ENCODE results near the gene AADACL4. TPM values are rescaled to one million over a fixed set of nuclear protein-coding genes. Genes with fewer than 3 reads are reported as not detected.

AADACL4 gene
- total and polyA plus RNA-seq, 9 of the 15 experiments (the other 6 are each of a cell fraction or from before 2014, with no cell fraction given), result not detected

DNA sequence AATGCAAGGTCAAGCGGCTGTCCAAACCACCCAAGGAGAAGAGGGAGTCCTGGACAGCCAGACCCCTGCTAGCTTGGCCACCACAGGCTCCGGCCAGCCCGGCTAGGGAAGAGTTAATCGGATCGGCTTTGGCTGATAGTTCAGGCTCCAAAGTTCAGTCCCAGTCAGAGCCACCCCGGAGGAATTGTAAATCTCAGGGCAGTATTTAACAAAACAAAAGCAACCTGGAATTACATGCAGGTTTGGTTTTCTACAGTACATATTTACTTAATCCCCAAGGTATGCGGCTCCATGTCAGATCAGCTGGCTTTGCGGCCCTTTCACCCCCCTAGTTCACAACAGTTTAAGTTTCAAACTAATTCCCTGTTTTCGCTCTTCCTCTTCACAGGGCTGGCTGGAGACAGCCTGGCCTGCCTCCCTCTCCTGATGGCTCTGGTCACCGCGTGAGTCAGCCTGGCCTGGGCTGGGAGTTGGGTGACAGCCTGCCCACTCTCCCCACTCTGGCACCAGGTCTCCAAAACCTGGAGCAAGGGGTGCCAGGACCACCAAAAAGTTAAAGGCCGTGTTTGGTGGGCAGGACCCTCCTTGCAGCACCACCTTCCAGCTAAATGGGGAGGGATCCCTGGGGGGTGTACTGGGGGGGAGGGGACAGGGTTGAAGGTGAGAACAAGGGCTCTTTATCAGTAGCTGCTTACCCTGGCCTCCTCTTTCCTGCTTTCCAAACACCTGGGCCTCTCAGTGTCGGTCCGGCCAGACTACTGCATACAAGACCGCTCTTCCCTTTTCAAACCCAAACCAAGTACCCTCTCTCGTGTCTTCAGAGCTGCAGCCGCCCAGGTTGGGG is 27.8 kb upstream of the AADACL4 start (continued):
- TF ChIP-seq NFIC (IDR thresholded peaks at IDR 0.05) (no peak), CBFB (CRISPR knock-in tag; IDR thresholded peaks at IDR 0.05) (no peak), PCBP1 (IDR thresholded peaks at IDR 0.05; ENCODE audit: low read depth, low read length, poor library complexity, severe bottlenecking) (no peak), SIN3B (IDR thresholded peaks at IDR 0.05; ENCODE audit: low read depth) (no peak), POLR2B (IDR thresholded peaks at IDR 0.05; ENCODE audit: low read depth, partially characterized antibody) (peak; percentile 6), POLR3G (IDR thresholded peaks at IDR 0.05; ENCODE audit: extremely low read depth, insufficient read length, insufficient replicate concordance) (no peak), XRCC3 (IDR thresholded peaks at IDR 0.05) (no peak), PTRF (tag; IDR thresholded peaks at IDR 0.05) (no peak), MECOM (CRISPR knock-in tag; IDR thresholded peaks at IDR 0.05) (no peak), CHD1 (IDR thresholded peaks at IDR 0.05; ENCODE audit: low read length) (peak; percentile 17), TFAM (CRISPR knock-in tag; conservative IDR thresholded peaks at IDR 0.05) (no peak), ZKSCAN3 (CRISPR knock-in tag; IDR thresholded peaks at IDR 0.05) (no peak), MBD2 (IDR thresholded peaks at IDR 0.05; ENCODE audit: borderline replicate concordance, low read depth) (no peak), CBFA2T3 (IDR thresholded peaks at IDR 0.05) (no peak), SNRNP70 (optimal IDR thresholded peaks at IDR 0.05; ENCODE audit: low read depth, low read length) (no peak)
- TF ChIP-seq, protein P1, sequence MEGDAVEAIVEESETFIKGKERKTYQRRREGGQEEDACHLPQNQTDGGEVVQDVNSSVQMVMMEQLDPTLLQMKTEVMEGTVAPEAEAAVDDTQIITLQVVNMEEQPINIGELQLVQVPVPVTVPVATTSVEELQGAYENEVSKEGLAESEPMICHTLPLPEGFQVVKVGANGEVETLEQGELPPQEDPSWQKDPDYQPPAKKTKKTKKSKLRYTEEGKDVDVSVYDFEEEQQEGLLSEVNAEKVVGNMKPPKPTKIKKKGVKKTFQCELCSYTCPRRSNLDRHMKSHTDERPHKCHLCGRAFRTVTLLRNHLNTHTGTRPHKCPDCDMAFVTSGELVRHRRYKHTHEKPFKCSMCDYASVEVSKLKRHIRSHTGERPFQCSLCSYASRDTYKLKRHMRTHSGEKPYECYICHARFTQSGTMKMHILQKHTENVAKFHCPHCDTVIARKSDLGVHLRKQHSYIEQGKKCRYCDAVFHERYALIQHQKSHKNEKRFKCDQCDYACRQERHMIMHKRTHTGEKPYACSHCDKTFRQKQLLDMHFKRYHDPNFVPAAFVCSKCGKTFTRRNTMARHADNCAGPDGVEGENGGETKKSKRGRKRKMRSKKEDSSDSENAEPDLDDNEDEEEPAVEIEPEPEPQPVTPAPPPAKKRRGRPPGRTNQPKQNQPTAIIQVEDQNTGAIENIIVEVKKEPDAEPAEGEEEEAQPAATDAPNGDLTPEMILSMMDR (IDR thresholded peaks at IDR 0.05 in 2 of 3, conservative IDR thresholded peaks at IDR 0.05 in 1 of 3; ENCODE audit: insufficient read depth in 2 of 3, low read depth in 1 of 3, low read length in 3 of 3), result no peak

All from K562 (cell line).